HG03097 (cell line): ENCODE measurements around the gene MYL6.

Experiments
- ATAC-seq: cut with Tn5 transposase; IDR thresholded peaks from one replicate; pipeline ENCODE4 v1.9.1; 2021; ENCODE audit not compliant: unreplicated experiment, low FRiP score

Gene MYL6

DNA sequence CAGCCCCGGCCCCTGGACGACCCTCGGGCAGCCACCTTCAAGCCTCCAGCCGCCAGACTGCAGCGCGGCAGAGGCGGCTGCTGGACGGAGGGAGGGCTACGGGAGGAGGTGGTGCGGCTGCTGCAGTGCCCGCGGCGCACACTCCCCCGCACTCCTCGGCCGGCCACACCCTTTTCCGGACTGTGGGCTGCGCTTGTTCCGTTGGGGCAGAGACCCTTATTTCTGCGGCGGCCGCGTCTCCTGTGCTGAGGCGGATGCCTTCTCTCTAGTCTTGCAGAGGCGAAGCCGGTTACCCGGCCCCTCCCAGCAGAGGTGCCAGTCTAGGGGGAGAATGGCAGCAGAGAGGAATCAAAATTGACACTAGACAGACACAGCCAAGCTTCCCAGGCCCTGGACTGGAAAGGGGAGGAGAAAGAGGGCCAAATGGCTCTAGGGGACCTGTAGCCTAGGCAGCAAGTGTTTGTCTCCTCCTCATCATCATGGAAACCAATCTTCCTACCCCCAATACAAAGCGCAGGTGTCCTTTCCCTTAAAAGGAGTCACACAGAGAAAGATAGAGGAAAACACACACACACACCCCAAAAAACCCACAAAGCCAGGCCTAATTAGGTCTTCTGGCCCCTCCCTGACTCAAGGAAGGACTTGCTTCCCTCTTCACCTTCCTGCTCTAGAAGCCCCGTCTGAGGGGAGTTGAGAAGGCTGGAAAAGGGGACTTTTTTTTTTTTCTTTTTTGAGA, 28.8 kb upstream of the MYL6 start:
- no peak for ATAC-seq

DNA sequence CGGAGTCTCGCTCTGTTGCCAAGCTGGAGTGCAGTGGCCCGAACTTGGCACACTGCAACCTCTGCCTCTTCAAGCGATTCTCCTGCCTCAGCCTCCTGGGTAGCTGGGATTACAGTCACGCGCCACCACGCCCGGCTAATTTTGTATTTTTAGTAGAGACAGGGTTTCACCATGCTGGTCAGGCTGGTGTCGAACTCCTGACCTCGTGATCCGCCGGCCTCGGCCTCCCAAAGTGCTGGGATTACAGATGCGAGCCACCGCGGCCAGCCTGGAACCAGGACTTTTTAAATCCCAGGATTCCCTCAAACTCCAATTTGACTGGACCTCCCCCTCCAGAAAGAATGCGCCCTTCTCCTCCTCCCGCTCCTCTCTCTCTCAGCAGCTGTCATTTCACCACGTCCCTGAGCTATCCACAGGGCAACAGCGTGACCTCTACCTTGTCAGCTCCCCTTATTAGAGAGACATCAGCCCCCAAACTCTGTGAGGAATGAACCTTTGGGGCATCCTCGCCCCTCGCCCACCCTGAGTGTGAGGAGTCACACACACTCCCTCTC, 28.1 kb upstream of the MYL6 start:
- ATAC-seq = no peak

DNA sequence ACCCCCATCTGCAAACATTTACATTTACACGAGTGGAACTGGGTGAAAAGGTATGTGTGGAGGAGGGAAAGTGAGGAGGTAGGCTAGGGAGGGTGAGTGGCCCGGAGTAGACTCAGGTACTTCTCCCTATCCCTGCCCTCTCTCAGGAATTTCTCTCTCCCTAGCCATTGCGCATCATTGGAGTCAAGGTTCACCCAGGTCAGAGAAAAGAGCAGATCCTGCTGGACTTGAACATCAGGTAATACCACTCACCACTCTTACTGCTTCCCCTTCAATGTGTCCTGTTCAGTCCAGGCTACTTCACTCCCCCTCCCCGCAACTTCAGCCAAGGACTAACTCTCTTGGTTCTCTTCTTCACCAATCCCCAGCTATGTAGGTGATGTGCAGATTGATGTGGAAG, 27.3 kb upstream of the MYL6 start:
- no peak for ATAC-seq

DNA sequence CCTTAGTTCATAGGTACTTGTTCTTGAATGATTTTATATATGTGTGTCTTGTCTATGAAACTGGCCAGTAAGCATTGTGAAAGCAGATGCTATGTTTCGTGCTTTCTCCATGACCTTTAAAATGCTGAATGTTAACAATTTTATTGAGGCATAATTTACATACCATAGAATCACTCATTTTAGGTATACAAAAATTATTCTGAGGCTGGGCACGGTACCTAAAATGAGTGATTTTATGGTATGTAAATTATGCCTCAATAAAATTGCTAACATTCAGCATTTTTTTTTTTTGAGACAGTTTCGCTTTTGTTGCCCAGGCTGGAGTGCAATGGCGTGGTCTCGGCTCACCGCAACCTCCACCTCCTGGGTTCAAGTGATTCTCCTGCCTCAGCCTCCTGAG, 23.3 kb upstream of the MYL6 start:
- ATAC-seq = no peak

DNA sequence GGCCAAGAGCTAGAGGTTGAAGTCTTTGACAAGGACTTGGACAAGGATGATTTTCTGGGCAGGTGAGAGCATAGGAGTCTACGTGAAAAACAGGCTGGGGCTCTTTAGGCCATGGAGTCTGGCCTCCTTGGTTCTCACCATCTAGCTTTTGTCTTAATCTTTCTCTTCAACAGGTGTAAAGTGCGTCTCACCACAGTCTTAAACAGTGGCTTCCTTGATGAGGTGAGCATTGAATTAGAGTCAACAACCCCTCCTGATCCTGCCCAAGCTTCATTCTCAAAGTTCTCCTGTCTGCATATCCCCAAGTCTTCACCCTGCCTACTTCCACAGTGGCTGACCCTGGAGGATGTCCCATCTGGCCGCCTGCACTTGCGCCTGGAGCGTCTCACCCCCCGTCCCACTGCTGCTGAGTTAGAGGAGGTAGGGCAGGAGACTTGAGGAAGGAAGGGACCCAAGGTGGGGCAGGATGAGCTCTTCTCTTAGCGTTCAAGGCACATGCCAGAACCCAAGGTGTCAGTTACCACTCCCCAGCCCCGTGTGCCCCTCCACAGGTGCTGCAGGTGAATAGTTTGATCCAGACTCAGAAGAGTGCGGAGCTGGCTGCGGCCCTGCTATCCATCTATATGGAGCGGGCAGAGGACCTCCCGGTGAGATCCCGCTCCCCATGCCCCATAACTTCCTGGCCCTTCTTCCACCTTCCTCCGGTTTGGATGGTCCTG, 20.1 kb upstream of the MYL6 start:
- no peak for ATAC-seq

DNA sequence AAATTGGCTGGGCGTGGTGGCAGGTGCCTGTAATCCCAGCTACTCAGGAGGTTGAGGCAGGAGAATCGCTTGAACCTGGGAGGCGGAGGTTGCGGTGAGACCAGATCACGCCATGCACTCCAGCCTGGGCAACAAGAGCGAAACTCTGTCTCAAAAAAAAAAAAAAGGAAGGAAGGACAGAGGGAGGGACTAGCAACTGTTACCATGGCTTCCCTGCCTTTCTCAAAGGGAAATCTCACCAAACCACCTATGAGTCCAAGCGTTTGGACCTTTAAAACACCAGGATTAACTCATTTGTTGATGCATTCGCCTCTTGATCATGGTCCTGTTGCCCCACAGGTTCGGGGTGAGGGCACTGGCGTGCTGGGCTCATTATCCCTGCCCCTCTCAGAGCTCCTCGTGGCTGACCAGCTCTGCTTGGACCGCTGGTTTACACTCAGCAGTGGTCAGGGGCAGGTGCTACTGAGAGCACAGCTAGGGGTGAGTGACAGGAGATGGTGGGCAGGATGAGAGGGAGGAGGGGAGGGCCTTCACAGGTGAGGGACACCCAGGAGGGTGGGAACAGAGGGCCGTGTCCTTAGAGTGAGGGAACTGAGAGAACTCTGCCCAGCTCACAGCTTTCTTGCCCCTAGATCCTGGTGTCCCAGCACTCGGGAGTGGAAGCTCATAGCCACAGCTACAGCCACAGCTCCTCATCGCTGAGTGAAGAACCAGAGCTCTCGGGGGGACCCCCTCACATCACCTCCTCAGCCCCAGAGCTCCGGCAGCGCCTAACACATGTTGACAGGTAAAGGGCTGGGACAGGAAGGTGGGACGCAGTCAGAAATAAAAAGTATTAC, 16.0 kb upstream of the MYL6 start:
- no peak for ATAC-seq

DNA sequence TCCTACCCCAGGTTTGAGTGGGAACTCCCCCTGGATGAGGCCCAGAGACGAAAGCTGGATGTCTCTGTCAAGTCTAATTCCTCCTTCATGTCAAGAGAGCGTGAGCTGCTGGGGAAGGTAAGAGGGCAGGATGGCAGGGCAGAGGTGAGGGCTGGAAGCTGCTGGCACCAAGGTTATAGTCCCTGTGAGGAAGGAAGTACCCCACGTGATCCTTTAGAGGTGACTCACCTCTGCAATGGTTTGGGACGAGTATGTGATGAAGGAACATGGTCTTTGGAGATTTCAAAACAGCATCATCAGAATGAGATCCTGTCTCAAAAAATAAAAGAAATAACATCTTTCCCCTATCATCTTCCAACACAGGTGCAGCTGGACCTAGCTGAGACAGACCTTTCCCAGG, 14.9 kb upstream of the MYL6 start:
- no peak for ATAC-seq

DNA sequence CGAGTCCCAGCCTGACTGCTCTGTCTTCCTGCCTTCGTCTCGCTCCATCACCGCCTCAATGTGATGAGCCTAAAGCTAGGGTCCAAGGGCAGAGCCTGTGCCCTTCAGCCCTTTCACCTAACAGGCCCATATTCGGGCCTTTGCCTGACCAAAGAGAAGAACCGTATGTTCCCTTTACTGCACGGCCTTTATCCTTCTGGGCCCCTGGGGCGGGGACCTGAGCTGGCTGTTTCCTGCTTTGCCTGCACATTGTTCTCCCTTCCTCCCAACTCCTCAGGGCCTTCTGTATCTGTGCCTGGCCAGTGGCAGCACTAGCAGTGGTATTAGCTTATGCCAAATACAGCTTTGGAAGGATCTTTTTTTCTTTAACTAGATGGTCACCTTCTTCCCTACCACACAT, 14.3 kb upstream of the MYL6 start:
- ATAC-seq = no peak

DNA sequence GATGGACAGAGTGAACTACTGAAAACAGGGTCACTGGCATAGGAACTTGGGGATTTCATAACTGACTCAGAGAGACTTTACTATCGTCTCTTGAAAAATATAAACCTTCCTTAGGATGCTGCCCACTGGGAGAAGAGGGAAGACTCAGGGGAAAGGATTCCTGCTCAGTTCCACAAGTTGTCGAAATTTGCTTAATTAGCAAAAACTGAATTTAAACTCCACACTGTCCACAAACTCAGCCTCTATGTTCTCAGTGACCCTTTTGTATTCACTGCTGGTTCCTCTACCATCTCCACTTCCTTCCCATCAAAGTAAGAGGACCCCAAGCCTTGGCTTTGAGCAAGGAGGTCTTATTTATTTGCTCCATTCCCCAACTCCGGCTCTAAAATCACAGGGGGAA, 12.9 kb upstream of the MYL6 start:
- ATAC-seq = no peak

DNA sequence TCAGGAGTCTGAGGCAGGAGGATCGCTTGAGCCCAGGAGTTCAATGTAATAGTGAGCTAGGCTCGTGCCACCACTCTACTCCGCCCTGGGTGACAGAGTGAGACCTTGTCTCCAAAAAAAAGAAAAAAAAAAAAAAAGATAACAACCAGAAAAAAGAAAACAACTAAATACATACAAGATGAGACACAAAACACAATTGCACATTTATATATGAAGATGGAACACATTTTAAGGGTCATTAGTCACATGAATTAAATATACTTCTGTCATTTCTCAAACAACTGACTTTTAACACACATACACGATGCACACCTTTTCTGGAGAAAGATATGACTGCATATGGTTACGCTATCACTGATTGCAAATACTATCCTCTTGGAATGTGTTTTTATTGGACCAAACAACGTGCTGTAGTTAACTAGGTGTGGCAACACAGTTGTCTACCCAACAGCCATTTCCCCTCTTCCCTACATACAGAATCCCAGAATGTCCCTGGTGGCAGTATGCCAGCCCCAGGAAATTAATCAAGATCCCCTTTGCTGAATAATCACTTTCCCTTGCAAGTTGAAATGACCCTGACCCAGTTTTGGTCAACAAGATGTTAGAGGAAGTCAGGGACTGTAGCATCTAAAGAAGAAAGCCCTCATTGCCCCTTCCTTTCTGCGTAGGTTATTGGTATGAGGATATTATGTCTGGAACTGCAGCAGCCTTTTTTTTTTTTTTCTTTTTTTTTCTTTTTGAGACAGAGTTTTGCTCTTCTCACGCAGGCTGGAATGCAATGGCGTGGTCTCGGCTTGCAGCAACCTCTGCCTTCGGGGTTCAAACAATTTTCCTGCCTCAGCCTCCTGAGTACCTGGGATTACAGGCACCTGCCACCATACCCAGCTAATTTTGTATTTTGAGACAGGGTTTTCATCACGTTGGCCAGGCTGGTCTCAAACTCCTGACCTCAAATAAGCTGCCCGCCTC, 11.4 kb upstream of the MYL6 start:
- ATAC-seq = no peak

DNA sequence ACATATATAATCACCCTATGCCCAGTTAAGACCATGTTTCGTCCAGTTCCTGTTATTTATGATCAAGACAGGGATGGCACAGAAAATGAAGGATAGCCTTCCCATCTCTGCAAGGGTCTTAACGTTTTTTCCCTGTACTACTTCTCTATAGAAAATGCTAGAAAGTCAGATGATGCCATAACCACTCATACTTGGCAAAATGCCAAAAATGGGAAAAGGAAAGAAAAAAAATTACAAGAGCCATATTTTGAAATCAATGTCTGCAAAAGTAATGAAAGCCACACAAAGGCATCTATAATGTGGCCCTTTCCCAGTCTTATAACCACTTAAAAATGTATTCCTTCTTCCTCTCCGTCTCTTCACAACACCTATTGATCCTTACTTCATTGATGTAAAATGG, 7.6 kb upstream of the MYL6 start:
- ATAC-seq = no peak

DNA sequence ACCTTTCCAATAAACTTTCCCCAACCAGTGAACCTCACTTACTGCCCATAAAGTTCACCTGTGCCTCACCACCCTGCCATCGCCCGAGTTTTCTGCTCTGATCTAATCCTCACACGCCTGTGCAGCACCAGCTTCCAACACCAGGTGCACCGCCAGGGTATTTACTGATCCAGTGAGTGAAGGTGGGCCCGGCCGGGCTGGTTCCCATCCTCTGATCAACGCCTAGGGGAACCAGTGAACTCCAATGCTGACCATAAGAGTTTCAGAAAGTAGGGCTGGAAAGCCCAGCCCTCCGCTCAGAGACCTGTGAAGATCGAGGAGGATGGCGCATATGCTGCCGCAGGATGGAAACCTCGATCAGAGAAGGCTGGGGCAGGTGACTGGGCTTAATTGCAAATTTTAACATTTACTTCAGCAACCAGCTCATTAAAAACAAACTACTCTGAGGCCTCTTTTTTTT, 6.5 kb upstream of the MYL6 start:
- ATAC-seq = peak; percentile 28

DNA sequence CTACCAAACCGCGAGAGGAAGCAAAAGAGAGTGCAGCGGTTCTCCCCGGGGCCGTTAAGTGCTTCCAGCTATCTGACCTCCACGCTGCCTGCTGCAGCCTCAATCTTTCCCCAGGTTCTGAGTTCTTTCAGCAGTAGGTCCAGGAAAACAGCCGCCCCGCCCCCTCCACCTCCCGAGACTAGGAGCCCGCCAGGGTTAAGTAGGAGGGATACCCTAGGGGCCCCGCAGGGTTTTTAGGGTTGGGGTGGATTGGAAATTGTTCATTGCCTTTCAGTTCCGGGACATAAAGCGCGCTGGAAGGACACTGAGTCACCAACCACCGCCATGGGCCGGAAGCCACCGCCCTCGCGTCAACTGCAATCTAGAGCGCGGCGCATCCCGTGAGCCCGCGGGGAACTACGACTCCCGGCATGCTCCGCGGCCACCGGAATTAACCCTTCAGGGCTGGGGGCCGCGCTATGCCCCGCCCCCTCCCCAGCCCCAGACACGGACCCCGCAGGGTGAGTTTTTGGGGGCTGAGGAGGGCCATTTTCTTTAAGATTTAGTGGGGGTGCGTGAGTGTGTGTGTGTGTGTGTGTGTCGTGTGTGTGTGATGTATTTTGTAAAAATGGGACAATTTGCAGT, 5.9 kb upstream of the MYL6 start, which contains the start of gene MYL6B:
Gene MYL6B, plus strand, starts transcription at position 456 of the 624 bp plus-strand sequence. CDS start 1,332 bp downstream, outside the sequence.
- ATAC-seq = peak; percentile 76

DNA sequence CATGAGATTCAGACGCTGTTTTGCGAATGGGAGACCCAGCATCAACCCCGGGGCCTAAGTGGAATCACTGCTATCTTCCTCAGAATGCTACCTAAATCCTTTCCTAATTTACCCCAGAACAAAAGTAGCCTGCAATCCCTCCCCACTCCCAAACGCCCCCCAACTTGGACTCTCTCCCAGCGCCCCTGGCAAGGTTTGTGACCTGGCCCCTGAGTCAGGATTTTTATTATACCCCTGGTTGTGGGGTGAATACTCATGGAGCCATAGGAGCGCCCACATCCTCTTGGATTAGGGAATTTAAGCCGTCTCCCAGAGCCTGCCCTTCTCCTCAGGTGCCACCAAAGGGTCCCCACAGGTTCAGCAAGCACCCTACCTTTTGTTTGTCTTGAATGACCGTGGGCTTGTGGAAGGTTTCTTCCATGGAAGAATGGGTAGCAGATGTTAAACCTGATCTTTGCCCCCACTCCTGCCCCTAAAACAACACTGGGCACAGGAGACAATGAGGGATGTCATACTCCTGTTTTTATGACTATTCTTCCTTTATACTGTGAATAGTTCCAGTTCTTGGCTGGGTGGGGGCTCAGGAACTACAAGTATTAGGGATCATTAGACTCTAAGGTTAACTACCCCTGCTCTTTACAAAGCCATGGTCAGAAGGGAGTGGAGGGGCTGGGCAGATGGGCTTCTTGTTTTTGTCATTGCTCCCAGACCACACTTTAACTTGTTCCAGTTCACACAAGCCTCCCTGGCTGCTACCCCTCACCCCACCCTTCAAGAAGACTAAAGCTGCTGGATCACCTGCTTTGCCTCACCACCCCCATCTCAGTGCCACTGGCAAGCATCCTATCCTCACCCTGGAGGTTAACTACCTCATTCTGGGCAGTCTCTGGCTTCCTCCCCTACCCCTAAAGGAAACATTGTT, 5.1 kb upstream of the MYL6 start:
- no peak for ATAC-seq

DNA sequence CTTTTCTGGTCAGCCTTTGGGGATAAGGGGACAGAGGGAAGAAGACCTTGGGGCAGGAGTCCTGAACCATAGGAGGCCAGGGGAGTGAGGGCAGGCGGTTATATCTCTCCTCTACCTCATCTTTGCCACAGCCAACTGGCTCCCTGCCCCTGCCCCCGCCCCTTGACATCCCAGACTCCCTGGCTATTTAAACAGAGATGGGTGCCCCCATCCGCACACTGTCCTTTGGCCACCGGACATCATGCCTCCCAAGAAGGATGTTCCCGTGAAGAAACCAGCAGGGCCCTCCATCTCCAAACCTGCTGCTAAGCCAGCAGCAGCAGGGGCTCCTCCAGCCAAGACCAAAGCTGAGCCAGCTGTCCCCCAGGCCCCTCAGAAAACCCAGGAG, 4.5 kb upstream of the MYL6 start:
- ATAC-seq = no peak

DNA sequence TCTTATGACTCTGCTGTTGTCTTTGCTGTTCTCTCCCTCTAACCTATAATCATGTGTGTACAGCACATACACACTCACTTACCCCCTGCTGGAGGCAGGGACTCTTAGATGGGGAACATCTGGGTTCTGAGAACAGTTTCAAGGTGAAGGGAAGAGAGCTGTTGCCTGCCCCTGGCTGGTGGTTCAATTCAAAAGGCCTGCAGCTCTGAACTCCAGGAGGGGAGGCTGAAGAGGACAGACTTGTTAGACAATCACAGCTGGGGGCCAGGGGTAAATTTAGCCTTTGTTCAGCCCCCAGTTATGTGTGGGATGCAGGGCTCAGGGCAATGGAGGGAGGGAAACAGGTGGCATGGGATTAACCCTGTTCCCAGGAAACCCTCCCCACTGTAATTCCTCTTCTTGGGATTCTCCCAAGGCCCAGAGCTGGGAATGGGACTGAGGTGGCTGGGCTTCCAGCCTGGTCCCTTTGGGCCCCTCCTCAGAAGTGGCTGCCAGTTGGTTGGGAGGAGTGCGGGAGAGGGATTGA, 3.9 kb upstream of the MYL6 start:
- ATAC-seq = no peak

DNA sequence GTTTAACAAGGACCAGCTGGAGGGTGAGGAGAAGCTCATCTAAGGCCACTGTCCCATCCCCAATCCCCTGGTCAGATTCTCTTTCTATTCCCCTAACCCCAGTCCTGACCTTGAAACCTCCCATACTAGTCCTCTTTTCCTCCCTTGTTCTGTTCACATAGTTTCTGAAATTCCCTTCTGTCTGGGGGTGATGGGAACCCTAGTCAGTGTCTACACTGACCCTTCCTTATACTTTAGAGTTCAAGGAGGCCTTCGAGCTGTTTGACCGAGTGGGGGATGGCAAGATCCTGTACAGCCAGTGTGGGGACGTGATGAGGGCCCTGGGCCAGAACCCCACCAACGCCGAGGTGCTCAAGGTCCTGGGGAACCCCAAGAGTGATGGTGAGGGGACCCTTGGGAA, 3.3 kb upstream of the MYL6 start:
- ATAC-seq = no peak

DNA sequence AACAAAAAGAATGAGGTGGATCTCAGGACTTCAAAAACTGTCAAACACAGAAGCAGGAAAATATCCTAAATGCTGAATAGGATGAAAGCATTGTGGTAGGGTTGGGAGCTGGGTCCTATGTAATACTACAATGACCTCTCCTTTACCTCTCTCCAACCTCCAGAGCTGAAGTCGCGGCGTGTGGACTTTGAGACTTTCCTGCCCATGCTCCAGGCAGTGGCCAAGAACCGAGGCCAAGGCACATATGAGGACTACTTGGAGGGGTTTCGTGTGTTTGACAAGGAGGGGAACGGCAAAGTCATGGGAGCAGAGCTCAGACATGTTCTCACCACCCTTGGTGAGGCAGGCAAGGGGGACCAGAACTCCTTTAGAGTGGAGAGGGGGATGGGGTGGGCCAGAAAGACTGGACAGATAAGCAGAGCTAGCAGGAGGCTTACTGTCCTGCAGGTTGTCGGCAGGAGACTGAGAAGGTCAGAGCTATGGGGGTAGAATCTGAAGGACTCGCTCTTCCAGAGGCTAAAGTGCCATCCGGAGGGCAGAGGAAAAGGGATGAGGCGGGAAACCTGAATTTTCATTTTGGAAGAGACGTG, 2.8 kb upstream of the MYL6 start:
- ATAC-seq = no peak
